Measurements from ENCODE around the gene KCNQ2.

DNA sequence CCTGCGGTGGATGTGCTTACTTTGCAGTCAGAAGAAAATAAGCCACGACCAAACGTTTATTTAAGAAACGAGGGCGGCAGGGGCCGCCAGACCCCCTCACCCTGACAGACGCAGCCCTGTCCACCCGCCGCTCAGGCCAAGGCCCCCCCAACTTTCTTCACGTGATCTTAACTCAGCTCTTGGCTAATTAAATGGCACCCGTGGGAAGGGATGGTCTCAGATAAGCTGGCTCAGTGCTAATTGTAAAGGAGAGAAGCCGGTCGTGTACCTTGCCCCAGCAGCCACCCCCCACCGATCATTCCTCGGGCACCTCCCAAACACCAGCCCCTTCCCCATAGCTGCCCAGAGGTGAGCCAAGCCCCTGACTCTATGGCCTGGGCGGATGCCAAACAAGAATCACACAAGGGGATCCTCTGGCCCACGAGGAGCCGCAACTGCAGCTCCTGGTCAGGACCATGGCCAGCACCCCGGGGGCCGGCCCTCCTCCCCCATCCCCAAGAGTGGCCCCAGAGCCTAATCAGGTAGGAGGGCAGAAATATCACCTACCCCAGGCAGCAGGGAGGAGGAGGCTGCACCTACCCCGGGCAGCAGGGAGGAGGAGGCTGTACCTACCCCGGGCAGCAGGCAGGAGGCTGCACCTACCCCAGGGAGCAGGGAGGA is 11.2 kb downstream of the KCNQ2 start:
- no peak for TF ChIP-seq POLR2A (IDR thresholded peaks at IDR 0.05)
- TF ChIP-seq, protein P1, sequence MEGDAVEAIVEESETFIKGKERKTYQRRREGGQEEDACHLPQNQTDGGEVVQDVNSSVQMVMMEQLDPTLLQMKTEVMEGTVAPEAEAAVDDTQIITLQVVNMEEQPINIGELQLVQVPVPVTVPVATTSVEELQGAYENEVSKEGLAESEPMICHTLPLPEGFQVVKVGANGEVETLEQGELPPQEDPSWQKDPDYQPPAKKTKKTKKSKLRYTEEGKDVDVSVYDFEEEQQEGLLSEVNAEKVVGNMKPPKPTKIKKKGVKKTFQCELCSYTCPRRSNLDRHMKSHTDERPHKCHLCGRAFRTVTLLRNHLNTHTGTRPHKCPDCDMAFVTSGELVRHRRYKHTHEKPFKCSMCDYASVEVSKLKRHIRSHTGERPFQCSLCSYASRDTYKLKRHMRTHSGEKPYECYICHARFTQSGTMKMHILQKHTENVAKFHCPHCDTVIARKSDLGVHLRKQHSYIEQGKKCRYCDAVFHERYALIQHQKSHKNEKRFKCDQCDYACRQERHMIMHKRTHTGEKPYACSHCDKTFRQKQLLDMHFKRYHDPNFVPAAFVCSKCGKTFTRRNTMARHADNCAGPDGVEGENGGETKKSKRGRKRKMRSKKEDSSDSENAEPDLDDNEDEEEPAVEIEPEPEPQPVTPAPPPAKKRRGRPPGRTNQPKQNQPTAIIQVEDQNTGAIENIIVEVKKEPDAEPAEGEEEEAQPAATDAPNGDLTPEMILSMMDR (IDR thresholded peaks at IDR 0.05): no peak
